Kidney (tissue), 14 donors: ENCODE measurements around the gene RABL6. TPM values are rescaled to one million over a fixed set of nuclear protein-coding genes. Genes with fewer than 3 reads are reported as not detected.
A peak's percentile ranks its signal among the peaks of the same experiment; 100 is the strongest.

ENCODE experiments used
- DNase-seq, 5 donors: peaks; one replicate each; pipeline ENCODE4 v3.0.0-alpha.2; 2013 to 2020
- FAIRE-seq: peaks from 2 replicates; lab custom pipeline; 2012; peaks lifted over from hg19 to GRCh38; lab: Jason Lieb, UNC
- H3K27ac ChIP-seq, 2 donors: one replicate each; pipeline ENCODE4 v1.7.0; 2013; ENCODE audit warnings: low read depth in 2 of 2, low read length in 2 of 2, inconsistent platforms in 1 of 2
- H3K27me3 ChIP-seq: one replicate; pipeline ENCODE4 v1.7.1; 2013; ENCODE audit warnings: low read length, inconsistent platforms; ENCODE audit not compliant: control insufficient read depth, insufficient read depth
- H3K36me3 ChIP-seq, 3 donors: one replicate each; pipeline versions ENCODE4 v1.7.0 to v1.7.1; 2013; ENCODE audit warnings: low read length in 3 of 3, control low read depth in 1 of 3, inconsistent platforms in 1 of 3; ENCODE audit not compliant: insufficient read depth in 3 of 3, control insufficient read depth in 2 of 3
- H3K4me1 ChIP-seq, 3 donors: one replicate each; pipeline versions ENCODE4 v1.7.0 to v1.7.1; 2013; ENCODE audit warnings: low read length in 3 of 3, inconsistent platforms in 1 of 3, low read depth in 1 of 3; ENCODE audit not compliant: control insufficient read depth in 2 of 3, insufficient read depth in 2 of 3
- H3K4me3 ChIP-seq, 3 donors: one replicate each; pipeline versions ENCODE4 v1.7.0 to v1.8.1; 2013; ENCODE audit warnings: low read length in 3 of 3, control low read depth in 1 of 3, inconsistent platforms in 1 of 3
- H3K9ac ChIP-seq, 3 donors: one replicate each; pipeline versions ENCODE4 v1.7.0 to v1.7.1; 2013; ENCODE audit warnings: low read length in 3 of 3, control low read depth in 1 of 3, inconsistent platforms in 1 of 3
- H3K9me3 ChIP-seq, 3 donors: one replicate each; pipeline versions ENCODE4 v1.7.0 to v1.7.1; 2013; ENCODE audit warnings: low read length in 3 of 3, control low read depth in 1 of 3, inconsistent platforms in 1 of 3; ENCODE audit not compliant: control insufficient read depth in 2 of 3, insufficient read depth in 1 of 3
- intact Hi-C: fragments of 100-400 bp; cut with DNase I; formaldehyde crosslinking; loops from one replicate; pipeline ENCODE4 v1.11.1; 2022
- polyA plus RNA-seq: library from polyadenylated mRNA; stranded (reverse); fragments of 350-450 nt; fragmentation: Illumina TruSeq; extraction: RNeasy Lipid Tissue Mini Kit (QIAGEN cat#74804); gene quantifications from one replicate; pipeline ENCODE4 v1.2.3, GENCODE V29; 2014; ENCODE audit warnings: low read depth, low replicate concordance; ENCODE audit not compliant: insufficient read depth
- total RNA-seq: library from RNA; stranded (reverse); fragmentation: NEBNext Ultra II Directional; extraction: Animal tissue kit (Norgen Biotek cat#: 25700); gene quantifications from one replicate; pipeline ENCODE4 v1.2.1, GENCODE V29; 2021
- TF ChIP-seq, protein P1 (sequence below): IDR thresholded peaks from 3 replicates; pipeline ENCODE4 v1.5.1; 2012; ENCODE audit warnings: mild to moderate bottlenecking, moderate library complexity, borderline replicate concordance; ENCODE audit not compliant: insufficient read depth; ENCODE audit errors: extremely low read depth
- donor health status: control.
- donor health status: control.
- donor health status: control.
- donor health status: control.
- donor health status: control.
- donor health status: DM: yes; HTN: yes; CAD: no.
- donor health status: Normal renal cell carcinoma (clear cell type).

The RABL6 gene
- total and polyA plus RNA-seq, 2 donors from 2014 or later: 60.4 to 70.3 TPM

DNA sequence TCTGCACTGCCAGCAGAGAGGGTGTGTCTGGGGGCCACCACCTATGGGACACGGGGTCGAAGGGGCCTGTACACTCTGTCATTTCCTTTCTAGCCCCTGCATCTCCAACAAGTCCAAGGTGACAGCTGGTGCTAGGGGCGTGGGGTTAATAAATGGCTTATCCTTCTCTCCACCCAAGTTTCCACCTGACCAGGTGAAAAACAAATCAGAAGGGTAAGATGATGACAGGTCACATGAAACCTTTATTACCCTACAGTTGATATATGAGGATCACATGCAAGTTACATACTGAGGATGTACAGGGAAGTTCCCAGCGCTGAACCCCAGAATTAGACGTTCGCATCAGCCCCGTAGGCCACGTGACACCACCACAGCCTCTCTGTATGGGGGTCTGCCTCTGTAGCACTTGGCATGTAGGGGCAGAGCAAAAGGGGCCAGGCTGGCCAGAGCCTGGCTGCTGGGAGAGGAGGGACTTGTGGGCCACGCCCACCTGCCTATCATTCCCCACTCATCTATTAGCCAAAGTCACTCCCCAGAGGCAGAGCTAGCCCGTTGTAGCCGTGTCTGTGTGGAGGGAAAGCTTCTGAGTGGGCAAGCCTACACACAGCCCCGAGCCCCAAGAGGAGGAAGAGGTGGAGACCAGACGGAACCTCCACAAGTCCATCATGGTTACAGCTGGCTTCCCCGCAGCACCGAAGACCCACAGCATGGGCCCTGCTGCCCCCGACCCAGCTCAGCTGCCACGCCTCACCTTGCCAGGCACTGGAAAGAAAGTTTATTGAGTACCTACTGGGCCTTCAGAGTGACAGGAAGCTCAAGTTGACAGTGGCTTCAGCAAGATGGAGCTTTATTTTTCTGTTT lies 14.4 kb upstream of the RABL6 start:
- intact Hi-C loops: loop anchor here (10.0 kb wide), 1 partner anchor 151 kb away; the partner anchor contains the start of genes C8G and FBXW5
- DNase-seq (peak in 1 of 5 donors; percentile 75), FAIRE-seq (no peak)
- H3K36me3 ChIP-seq: peaks cover 0 to 3% (median 3%) of the 10 kb centered on the region in 3 donors
- peaks cover 6 to 20% (median 6%) of the 10 kb centered on the region in 3 donors for H3K4me1 ChIP-seq
- H3K9ac ChIP-seq: no peak overlapping the region
- TF ChIP-seq, protein P1, sequence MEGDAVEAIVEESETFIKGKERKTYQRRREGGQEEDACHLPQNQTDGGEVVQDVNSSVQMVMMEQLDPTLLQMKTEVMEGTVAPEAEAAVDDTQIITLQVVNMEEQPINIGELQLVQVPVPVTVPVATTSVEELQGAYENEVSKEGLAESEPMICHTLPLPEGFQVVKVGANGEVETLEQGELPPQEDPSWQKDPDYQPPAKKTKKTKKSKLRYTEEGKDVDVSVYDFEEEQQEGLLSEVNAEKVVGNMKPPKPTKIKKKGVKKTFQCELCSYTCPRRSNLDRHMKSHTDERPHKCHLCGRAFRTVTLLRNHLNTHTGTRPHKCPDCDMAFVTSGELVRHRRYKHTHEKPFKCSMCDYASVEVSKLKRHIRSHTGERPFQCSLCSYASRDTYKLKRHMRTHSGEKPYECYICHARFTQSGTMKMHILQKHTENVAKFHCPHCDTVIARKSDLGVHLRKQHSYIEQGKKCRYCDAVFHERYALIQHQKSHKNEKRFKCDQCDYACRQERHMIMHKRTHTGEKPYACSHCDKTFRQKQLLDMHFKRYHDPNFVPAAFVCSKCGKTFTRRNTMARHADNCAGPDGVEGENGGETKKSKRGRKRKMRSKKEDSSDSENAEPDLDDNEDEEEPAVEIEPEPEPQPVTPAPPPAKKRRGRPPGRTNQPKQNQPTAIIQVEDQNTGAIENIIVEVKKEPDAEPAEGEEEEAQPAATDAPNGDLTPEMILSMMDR: no peak
- no peaks in the 10 kb centered on the region for H3K9me3 ChIP-seq
- no peaks in the 10 kb centered on the region for H3K27me3 ChIP-seq
- no peak overlapping the region for H3K4me3 ChIP-seq
- H3K27ac ChIP-seq: no peak overlapping the region

DNA sequence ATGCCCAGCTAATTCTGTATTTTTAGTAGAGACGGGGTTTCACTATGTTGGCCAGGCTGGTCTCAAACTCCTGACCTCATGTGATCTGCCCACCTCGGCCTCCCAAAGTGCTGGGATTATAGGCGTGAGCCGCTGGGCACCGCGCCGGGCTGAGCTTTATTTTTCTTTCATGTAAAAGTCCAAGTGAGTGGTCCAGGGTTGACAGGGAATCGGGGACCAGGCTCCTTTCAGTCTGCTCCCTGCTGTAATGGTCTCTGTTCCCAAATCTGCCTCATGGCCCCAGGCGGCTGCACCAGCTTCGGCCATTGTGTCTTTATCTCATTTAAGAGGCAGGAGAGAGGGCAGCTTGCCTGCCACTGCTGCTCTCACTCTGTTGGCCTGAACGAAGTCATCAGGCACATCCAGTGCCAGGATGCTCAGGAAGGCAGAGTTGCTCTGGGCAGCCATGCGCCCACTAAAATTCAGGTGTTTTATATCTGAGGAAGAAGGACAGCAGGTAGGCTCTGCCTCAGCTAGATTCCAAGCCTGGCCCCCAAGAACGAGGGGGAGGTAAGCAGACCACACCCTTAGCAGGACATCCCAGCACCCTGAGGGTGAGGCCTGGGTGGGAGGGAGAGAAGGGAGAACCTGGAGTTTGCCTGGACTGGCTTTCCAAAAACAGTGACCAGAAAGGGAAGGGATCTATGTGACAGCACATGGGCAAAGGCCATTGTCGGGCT lies 13.3 kb upstream of the RABL6 start:
- intact Hi-C loops: loop anchor here (10.0 kb wide), 1 partner anchor 150 kb away; the partner anchor contains the start of genes C8G and FBXW5
- no peaks in the 10 kb centered on the region for H3K27me3 ChIP-seq
- H3K9me3 ChIP-seq: no peaks in the 10 kb centered on the region
- H3K4me3 ChIP-seq: no peak overlapping the region
- FAIRE-seq (no peak), DNase-seq (peak in 1 of 5 donors; percentile 68)
- no peak overlapping the region for H3K9ac ChIP-seq
- peaks cover 6 to 26% (median 6%) of the 10 kb centered on the region in 3 donors for H3K4me1 ChIP-seq
- H3K36me3 ChIP-seq: peaks cover 0 to 3% (median 3%) of the 10 kb centered on the region in 3 donors
- TF ChIP-seq, protein P1: no peak
- no peak overlapping the region for H3K27ac ChIP-seq

- peaks cover 0 to 3% (median 3%) of the 10 kb centered on the region in 3 donors for H3K36me3 ChIP-seq
- H3K27me3 ChIP-seq: no peaks in the 10 kb centered on the region
- no peak overlapping the region for H3K4me3 ChIP-seq
- intact Hi-C loops: loop anchor here (10.0 kb wide), 1 partner anchor 150 kb away; the partner anchor contains the start of genes C8G and FBXW5
- TF ChIP-seq, protein P1: no peak
- DNase-seq (peak in 1 of 5 donors; percentile 22), FAIRE-seq (no peak)
- no peak overlapping the region for H3K9ac ChIP-seq
- no peak overlapping the region for H3K27ac ChIP-seq
- H3K4me1 ChIP-seq: peaks cover 6 to 28% (median 6%) of the 10 kb centered on the region in 3 donors
- no peaks in the 10 kb centered on the region for H3K9me3 ChIP-seq
Measured at GRCh38 chr9:136795000-136795348, 12.8 kb upstream of the RABL6 start.
